Breast epithelium (tissue), 4 donors: ENCODE data around the gene PGPEP1. TPM values are rescaled to one million over a fixed set of nuclear protein-coding genes. Genes with fewer than 3 reads are reported as not detected.

ENCODE experiments used
- DNase-seq, 2 donors: peaks; one replicate each; pipeline ENCODE4 v3.0.0-alpha.2; 2019; ENCODE audit warnings: low spot score in 2 of 2
- H3K27ac ChIP-seq, 2 donors: fragments of 200-600 bp; sonication (generic) in 1 of 2; one replicate each; pipeline ENCODE4 v1.5.1; 2016 to 2019; ENCODE audit warnings: mild to moderate bottlenecking in 1 of 2
- H3K27me3 ChIP-seq, 2 donors: fragments of 200-600 bp; sonication (generic) in 1 of 2; one replicate each; pipeline versions ENCODE4 v1.5.1 to v1.6.0; 2017 to 2019; ENCODE audit warnings: control low read depth in 1 of 2, mild to moderate bottlenecking in 1 of 2
- H3K36me3 ChIP-seq: fragments of 200-600 bp; one replicate; pipeline ENCODE4 v1.5.1; 2019
- H3K4me1 ChIP-seq, 2 donors: fragments of 200-600 bp; sonication (generic); one replicate each; pipeline ENCODE4 v1.5.1; 2016 to 2019; ENCODE audit warnings: control low read depth in 1 of 2
- H3K4me3 ChIP-seq, 3 donors: fragments of 200-600 bp; sonication (generic); 1 replicate in 2 of 3; 2 replicates in 1 of 3; pipeline ENCODE4 v1.5.1; 2016 to 2019; ENCODE audit warnings: mild to moderate bottlenecking in 3 of 3, moderate library complexity in 2 of 3
- H3K9me3 ChIP-seq, 2 donors: fragments of 200-600 bp; sonication (generic) in 1 of 2; one replicate each; pipeline ENCODE4 v1.5.1; 2016 to 2019; ENCODE audit warnings: control low read depth in 1 of 2
- CTCF ChIP-seq, 3 donors: fragments of 450-650 bp; IDR thresholded peaks; one replicate each; pipeline ENCODE4 v1.5.1; 2016 to 2017; ENCODE audit warnings: antibody characterized with exemption in 3 of 3, mild to moderate bottlenecking in 3 of 3, moderate library complexity in 3 of 3
- POLR2A ChIP-seq: fragments of 450-650 bp; IDR thresholded peaks from one replicate; pipeline ENCODE4 v1.6.1; 2016; ENCODE audit warnings: antibody characterized with exemption, mild to moderate bottlenecking, moderate library complexity
- POLR2AphosphoS5 ChIP-seq, 3 donors: sonication (generic); formaldehyde crosslinking; IDR thresholded peaks; one replicate each; pipeline ENCODE4 v1.6.1; 2017; ENCODE audit warnings: antibody characterized with exemption in 3 of 3
- intact Hi-C: fragments of 100-400 bp; cut with DNase I; formaldehyde crosslinking; loops from one replicate; pipeline ENCODE4 v1.15.1; 2023; ENCODE audit warnings: low total_unique reads
- total RNA-seq, 3 donors: library from RNA; depleted of rRNA; stranded (reverse); fragments of >200 nt; gene quantifications; one replicate each; pipeline ENCODE4 v1.1.0, GENCODE V29; 2016

Gene PGPEP1
- 10 to 100 TPM; 22.5 to 29.2 (median 25.9) TPM for total RNA-seq

GRCh38 chr19:18340190-18340989, at the start of gene PGPEP1:
PGPEP1 (plus strand) TSS chr19:18340598; CDS start chr19:18340682, 84 bp downstream.
- Histone ChIP-seq H3K36me3 (no peaks in the 10 kb centered on the region), H3K4me1 (no peaks in the 10 kb centered on the region), H3K4me3 (peak within 1 kb of the TSS; percentile 77 to 93 (median 91)), H3K27me3 (no peaks in the 10 kb centered on the region), H3K27ac (peak within 1 kb of the TSS; percentile 90 to 94), H3K9me3 (no peaks in the 10 kb centered on the region)
- TF ChIP-seq CTCF (IDR thresholded peaks at IDR 0.05), result no peak
- no peak for TF ChIP-seq POLR2A
- TF ChIP-seq POLR2AphosphoS5 (IDR thresholded peaks at IDR 0.05), result peak in 1 of 3 donors; percentile 5
- intact Hi-C loops, result no loop called here
- peak in 1 of 2 donors; percentile 69 for DNase-seq

GRCh38 chr19:18291019-18291524, 49.3 kb upstream of the PGPEP1 start:
- Histone ChIP-seq H3K9me3 (no peaks in the 10 kb centered on the region), H3K27ac (peak overlapping the region; percentile 99 to 100), H3K27me3 (no peaks in the 10 kb centered on the region), H3K36me3 (no peaks in the 10 kb centered on the region), H3K4me3 (peak overlapping the region; percentile 52 to 78 (median 73)), H3K4me1 (no peaks in the 10 kb centered on the region)
- TF ChIP-seq POLR2A (no peak), POLR2AphosphoS5 (IDR thresholded peaks at IDR 0.05) (no peak), CTCF (IDR thresholded peaks at IDR 0.05) (no peak)
- intact Hi-C loops, result no loop called here
- DNase-seq, result no peak

GRCh38 chr19:18291590-18292461, 48.6 kb upstream of the PGPEP1 start:
- H3K4me3 ChIP-seq, result peak overlapping the region; percentile 52 to 78 (median 73)
- intact Hi-C loops, result no loop called here

GRCh38 chr19:18292462-18292809, 48.0 kb upstream of the PGPEP1 start:
- Histone ChIP-seq H3K4me3 (peak overlapping the region; percentile 52 to 78 (median 73)), H3K27ac (peak overlapping the region; percentile 99 to 100), H3K4me1 (no peaks in the 10 kb centered on the region), H3K36me3 (no peaks in the 10 kb centered on the region), H3K9me3 (no peaks in the 10 kb centered on the region), H3K27me3 (no peaks in the 10 kb centered on the region)
- TF ChIP-seq CTCF (IDR thresholded peaks at IDR 0.05), result no peak
- peak; percentile 53 for TF ChIP-seq POLR2A
- peak in 1 of 3 donors; percentile 72 for TF ChIP-seq POLR2AphosphoS5 (IDR thresholded peaks at IDR 0.05)
- peak in 1 of 2 donors; percentile 64 for DNase-seq
- intact Hi-C loops, result no loop called here

More at GRCh38 chr19:18291590-18292461, 48.6 kb upstream of the PGPEP1 start:
- TF ChIP-seq POLR2A, result peak; percentile 58
- no peak for TF ChIP-seq CTCF (IDR thresholded peaks at IDR 0.05)
- TF ChIP-seq POLR2AphosphoS5 (IDR thresholded peaks at IDR 0.05), result peak; percentile 62 to 91 (median 73)
- Histone ChIP-seq H3K4me1 (no peaks in the 10 kb centered on the region), H3K9me3 (no peaks in the 10 kb centered on the region), H3K27ac (peak overlapping the region; percentile 99 to 100), H3K27me3 (no peaks in the 10 kb centered on the region), H3K36me3 (no peaks in the 10 kb centered on the region)
- DNase-seq, result peak; percentile 80 to 91
